SK-N-MC (cell line): ENCODE measurements around the gene SHANK3.

Experiments used
- EZH2 ChIP-seq: fragments of 200-600 bp; sonication (generic); IDR thresholded peaks from one replicate; pipeline ENCODE4 v1.6.1; 2017; ENCODE audit warnings: antibody characterized with exemption
- POLR2AphosphoS5 ChIP-seq: IDR thresholded peaks from 2 replicates; pipeline ENCODE4 v1.6.1; 2012; ENCODE audit warnings: mild to moderate bottlenecking, low read depth, low read length, borderline replicate concordance

- TF ChIP-seq POLR2AphosphoS5 (no peak), EZH2 (no peak)
Observed at GRCh38 chr22:50665738-50666137, 6.9 kb upstream of the SHANK3 start.
